HEK293 (cell line): Measurements from ENCODE around the gene C1QTNF12.
A peak's percentile ranks its signal among the peaks of the same experiment; 100 is the strongest.

ENCODE experiments used
- CTCF ChIA-PET: fragments of 350-600 bp; formaldehyde crosslinking; extraction: SDS; loops from one replicate; lab custom pipeline; 2021; ENCODE audit warnings: antibody characterized with exemption; lab: Yijun Ruan, JAX
- POLR2A ChIA-PET: fragments of 300-600 bp; formaldehyde crosslinking; extraction: SDS; loops from one replicate; lab custom pipeline; 2020; ENCODE audit warnings: antibody characterized with exemption, inconsistent platforms; lab: Yijun Ruan, JAX
- H3K27ac ChIP-seq: fragments of 200-500 bp; sonication (Bioruptor generic); 2 replicates; pipeline ENCODE4 v1.5.1; 2014; ENCODE audit warnings: low read depth, low read length, control low read depth, inconsistent platforms; ENCODE audit errors: extremely low read depth
- H3K36me3 ChIP-seq, 2 experiments: fragments of 200-500 bp in 1 of 2; sonication (Bioruptor generic) in 1 of 2; 1 replicate in 1 of 2; 2 replicates in 1 of 2; pipeline ENCODE4 v1.5.1; 2014 to 2017; ENCODE audit warnings: inconsistent platforms in 2 of 2, low read length in 2 of 2; ENCODE audit not compliant: control insufficient read depth in 2 of 2, insufficient read depth in 1 of 2
- H3K4me1 ChIP-seq: fragments of 200-500 bp; sonication (Bioruptor generic); 2 replicates; pipeline ENCODE4 v1.5.1; 2014; ENCODE audit warnings: mild to moderate bottlenecking, low read length, inconsistent platforms; ENCODE audit not compliant: control insufficient read depth, insufficient read depth
- H3K4me3 ChIP-seq: 2 replicates; pipeline ENCODE4 v1.5.1; 2011; ENCODE audit warnings: low read depth, mild to moderate bottlenecking, control low read depth, low read length, moderate library complexity
- H3K9me3 ChIP-seq: fragments of 200-500 bp; sonication (Bioruptor generic); 2 replicates; pipeline ENCODE4 v1.5.1; 2014; ENCODE audit warnings: low read depth, low read length, inconsistent platforms; ENCODE audit not compliant: control insufficient read depth, insufficient read depth
- KLF9 ChIP-seq: fragments of 450-650 bp; formaldehyde crosslinking; IDR thresholded peaks from 2 replicates; pipeline ENCODE4 v1.5.1; 2016; ENCODE audit warnings: missing biosample characterization, missing genetic modification characterization, low read depth
- SCRT1 ChIP-seq: fragments of 450-650 bp; formaldehyde crosslinking; IDR thresholded peaks from 2 replicates; pipeline ENCODE4 v1.5.1; 2016; ENCODE audit warnings: missing biosample characterization, missing genetic modification characterization, borderline replicate concordance
- YY1 ChIP-seq: fragments of 450-650 bp; formaldehyde crosslinking; IDR thresholded peaks from 2 replicates; pipeline ENCODE4 v1.5.1; 2018; ENCODE audit warnings: missing biosample characterization, missing genetic modification characterization
- ZBTB11 ChIP-seq: fragments of 450-650 bp; formaldehyde crosslinking; conservative IDR thresholded peaks from 2 replicates; pipeline ENCODE4 v1.5.1; 2016; ENCODE audit warnings: low read depth, missing biosample characterization, missing genetic modification characterization
- ZBTB21 ChIP-seq: fragments of 450-650 bp; formaldehyde crosslinking; IDR thresholded peaks from 2 replicates; pipeline ENCODE4 v1.5.1; 2017; ENCODE audit warnings: missing biosample characterization, missing genetic modification characterization
- ZBTB44 ChIP-seq: fragments of 450-650 bp; IDR thresholded peaks from 2 replicates; pipeline ENCODE4 v1.5.1; 2018; ENCODE audit warnings: missing biosample characterization, mild to moderate bottlenecking, missing genetic modification characterization
- ZBTB49 ChIP-seq: fragments of 450-650 bp; formaldehyde crosslinking; IDR thresholded peaks from 2 replicates; pipeline ENCODE4 v1.5.1; 2016; ENCODE audit warnings: missing biosample characterization, missing genetic modification characterization, low read depth
- ZFP69B ChIP-seq: fragments of 450-650 bp; formaldehyde crosslinking; IDR thresholded peaks from 2 replicates; pipeline ENCODE4 v1.5.1; 2016; ENCODE audit warnings: missing biosample characterization, missing genetic modification characterization
- ZIC2 ChIP-seq: fragments of 450-650 bp; formaldehyde crosslinking; IDR thresholded peaks from 2 replicates; pipeline ENCODE4 v1.5.1; 2016; ENCODE audit warnings: missing biosample characterization, missing genetic modification characterization
- ZNF112 ChIP-seq: fragments of 450-650 bp; formaldehyde crosslinking; IDR thresholded peaks from 2 replicates; pipeline ENCODE4 v1.5.0; 2017; ENCODE audit warnings: missing biosample characterization, missing genetic modification characterization
- ZNF157 ChIP-seq: fragments of 450-650 bp; formaldehyde crosslinking; IDR thresholded peaks from 2 replicates; pipeline ENCODE4 v1.5.1; 2016; ENCODE audit warnings: missing biosample characterization, missing genetic modification characterization
- ZNF202 ChIP-seq: fragments of 450-650 bp; formaldehyde crosslinking; IDR thresholded peaks from 2 replicates; pipeline ENCODE4 v1.5.1; 2016; ENCODE audit warnings: missing biosample characterization, missing genetic modification characterization, borderline replicate concordance
- ZNF214 ChIP-seq: fragments of 450-650 bp; formaldehyde crosslinking; IDR thresholded peaks from 2 replicates; pipeline ENCODE4 v1.5.1; 2017; ENCODE audit warnings: missing biosample characterization, mild to moderate bottlenecking, missing genetic modification characterization, borderline replicate concordance
- ZNF266 ChIP-seq: fragments of 450-650 bp; formaldehyde crosslinking; IDR thresholded peaks from 2 replicates; pipeline ENCODE4 v1.5.1; 2016; ENCODE audit warnings: missing biosample characterization, missing genetic modification characterization, low read depth
- ZNF280C ChIP-seq: fragments of 450-650 bp; formaldehyde crosslinking; IDR thresholded peaks from 2 replicates; pipeline ENCODE4 v1.5.1; 2016; ENCODE audit warnings: missing biosample characterization, missing genetic modification characterization
- ZNF324 ChIP-seq: fragments of 450-650 bp; formaldehyde crosslinking; IDR thresholded peaks from 2 replicates; pipeline ENCODE4 v1.5.1; 2016; ENCODE audit warnings: missing biosample characterization, missing genetic modification characterization
- ZNF423 ChIP-seq: fragments of 450-650 bp; formaldehyde crosslinking; IDR thresholded peaks from 2 replicates; pipeline ENCODE4 v1.5.1; 2016; ENCODE audit warnings: missing biosample characterization, missing genetic modification characterization
- ZNF510 ChIP-seq: fragments of 450-650 bp; formaldehyde crosslinking; IDR thresholded peaks from 2 replicates; pipeline ENCODE4 v1.5.1; 2018; ENCODE audit warnings: mild to moderate bottlenecking, missing genetic modification characterization, missing biosample characterization; ENCODE audit not compliant: insufficient replicate concordance
- ZNF549 ChIP-seq: fragments of 450-650 bp; IDR thresholded peaks from 2 replicates; pipeline ENCODE4 v1.5.1; 2018; ENCODE audit warnings: missing biosample characterization, missing genetic modification characterization, mild to moderate bottlenecking, inconsistent platforms, moderate library complexity
- ZNF585B ChIP-seq: fragments of 450-650 bp; formaldehyde crosslinking; IDR thresholded peaks from 2 replicates; pipeline ENCODE4 v1.5.1; 2016; ENCODE audit warnings: missing biosample characterization, missing genetic modification characterization
- ZNF600 ChIP-seq: fragments of 450-650 bp; formaldehyde crosslinking; IDR thresholded peaks from 2 replicates; pipeline ENCODE4 v1.5.1; 2016; ENCODE audit warnings: missing biosample characterization, missing genetic modification characterization
- ZNF660 ChIP-seq: fragments of 450-650 bp; IDR thresholded peaks from 2 replicates; pipeline ENCODE4 v1.5.1; 2018; ENCODE audit warnings: missing biosample characterization, mild to moderate bottlenecking, missing genetic modification characterization

Gene C1QTNF12

GRCh38 chr1:1285102-1285571 lies 38.6 kb upstream of the C1QTNF12 start (continued):
- no peak for TF ChIP-seq KLF9 (tag by site-specific recombination)
- TF ChIP-seq ZBTB11 (tag by site-specific recombination), result no peak
- TF ChIP-seq ZNF549 (tag by site-specific recombination), result no peak
- no peak for TF ChIP-seq ZNF214 (tag by site-specific recombination)

- ChIA-PET POLR2A (no interaction called here), CTCF (no interaction called here)
- Histone ChIP-seq H3K4me1 (no peaks in the 10 kb centered on the region), H3K9me3 (no peaks in the 10 kb centered on the region), H3K4me3 (no peak overlapping the region), H3K27ac (no peak overlapping the region), H3K36me3 (no peaks in the 10 kb centered on the region)
- TF ChIP-seq ZNF423, result no peak
- no peak for TF ChIP-seq ZNF202
- no peak for TF ChIP-seq ZIC2 (tag by site-specific recombination)
- TF ChIP-seq ZBTB44, result no peak
- 0 out of 2 replicates have a peak, but pooled peaks have one; percentile 31 for TF ChIP-seq ZNF600
- TF ChIP-seq ZNF112 (tag by site-specific recombination), result no peak
- TF ChIP-seq SCRT1, result no peak
- TF ChIP-seq ZBTB11 (tag by site-specific recombination), result no peak
- TF ChIP-seq ZNF660 (tag by site-specific recombination), result no peak
- TF ChIP-seq ZNF510 (tag by site-specific recombination), result no peak
- no peak for TF ChIP-seq ZNF280C
- no peak for TF ChIP-seq ZFP69B (tag by site-specific recombination)
- TF ChIP-seq ZNF266 (tag by site-specific recombination), result no peak
- TF ChIP-seq YY1 (tag by site-specific recombination), result no peak
- TF ChIP-seq ZNF324 (tag by site-specific recombination), result no peak
- TF ChIP-seq ZNF585B (tag by site-specific recombination), result no peak
- no peak for TF ChIP-seq ZBTB49 (tag by site-specific recombination)
- TF ChIP-seq ZBTB21, result no peak
- no peak for TF ChIP-seq ZNF157 (tag by site-specific recombination)
Measured at GRCh38 chr1:1284221-1285101, 37.9 kb upstream of the C1QTNF12 start.
